Endometrium (tissue), 2 donors: Measurements from ENCODE around the gene PDPR.
"Not testable (repeated sequence)": the region's sequence is repeated elsewhere in the genome, so short reads cannot be mapped to it uniquely, and the experiment has no call there.

Experiments
- FAIRE-seq: peaks from 2 replicates; lab custom pipeline; 2012; peaks lifted over from hg19 to GRCh38; lab: Jason Lieb, UNC
- donor health status: control.
- donor health status: control.

Gene PDPR

GRCh38 chr16:70128844-70129243, 14.7 kb downstream of the PDPR start:
- FAIRE-seq, result not testable (repeated sequence)

DNA sequence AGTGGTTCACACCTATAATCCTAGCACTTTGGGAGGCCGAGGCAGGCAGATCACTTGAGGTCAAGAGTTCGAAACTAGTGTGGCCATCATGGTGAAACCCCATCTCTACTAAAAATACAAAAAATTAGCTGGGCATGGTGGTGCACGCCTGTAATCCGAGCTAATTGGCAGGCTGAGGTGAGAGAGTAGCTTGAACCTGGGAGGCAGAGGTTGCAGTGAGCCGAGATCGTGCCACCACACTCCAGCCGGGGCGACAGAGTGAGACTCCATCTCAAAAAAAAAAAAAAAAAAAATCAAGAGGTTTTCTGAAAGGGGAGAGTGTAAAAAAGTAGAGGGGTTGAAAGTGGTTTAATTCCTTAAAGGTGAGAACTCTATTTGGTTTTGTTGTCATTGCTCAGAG, 21.7 kb downstream of the PDPR start:
- not testable (repeated sequence) for FAIRE-seq

DNA sequence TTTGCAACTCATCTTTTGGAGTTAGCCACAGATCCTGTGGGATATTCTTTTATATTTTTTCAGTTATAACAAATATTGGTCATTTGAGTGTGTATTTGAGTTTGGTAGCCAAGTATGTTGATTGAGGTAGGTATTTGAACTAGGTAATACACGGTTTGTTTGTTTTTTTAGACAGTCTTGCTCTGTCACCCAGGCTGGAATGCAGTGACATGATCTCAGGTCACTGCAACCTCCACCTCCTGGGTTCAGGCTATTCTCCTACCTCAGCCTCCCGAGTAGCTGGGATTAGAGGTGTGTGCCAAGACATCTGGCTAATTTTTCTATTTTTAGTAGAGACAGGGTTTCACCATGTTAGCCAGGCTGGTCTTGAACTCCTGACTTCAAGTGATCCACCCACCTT, 22.5 kb downstream of the PDPR start:
- not testable (repeated sequence) for FAIRE-seq

- not testable (repeated sequence) for FAIRE-seq
These were observed 28.6 kb downstream of the PDPR start for GRCh38 chr16:70142739-70143138.

DNA sequence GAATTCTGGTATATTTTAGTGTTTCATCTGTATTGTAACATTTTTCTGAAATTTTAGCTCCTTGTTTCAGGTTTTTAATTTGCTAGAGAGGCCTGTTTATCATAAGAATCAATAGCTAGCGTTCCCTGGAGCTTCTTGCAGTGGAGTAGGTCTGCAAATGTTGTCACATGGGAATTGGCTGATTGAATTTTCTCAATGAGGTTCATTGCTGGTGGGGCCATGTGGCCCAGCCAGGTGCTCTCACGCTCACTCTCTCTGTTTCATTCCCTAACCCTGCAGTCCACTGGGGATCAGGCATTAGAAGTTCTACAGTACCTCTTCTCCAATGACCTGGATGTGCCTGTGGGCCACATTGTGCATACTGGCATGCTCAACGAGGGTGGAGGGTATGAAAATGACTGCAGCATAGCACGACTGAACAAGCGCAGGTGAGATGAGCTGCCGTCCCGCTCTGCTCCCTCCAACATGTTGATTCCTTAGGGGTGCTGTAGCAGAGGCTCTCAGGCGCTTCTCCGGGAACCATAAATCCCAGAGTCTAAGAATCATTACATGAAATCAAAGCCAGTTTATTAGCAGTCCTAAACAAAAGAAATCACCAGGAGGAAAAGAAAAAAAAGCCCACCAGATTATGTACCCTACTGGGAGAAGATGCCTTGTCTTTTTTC, 29.2 kb downstream of the PDPR start:
- not testable (repeated sequence) for FAIRE-seq

- FAIRE-seq, result not testable (repeated sequence)
These were observed 33.7 kb downstream of the PDPR start for GRCh38 chr16:70147853-70148252.

GRCh38 chr16:70148453-70148852, 34.3 kb downstream of the PDPR start:
- not testable (repeated sequence) for FAIRE-seq

- not testable (repeated sequence) for FAIRE-seq
These were observed 35.2 kb downstream of the PDPR start for GRCh38 chr16:70149296-70149695.

- no peak for FAIRE-seq
These were observed 37.3 kb downstream of the PDPR start for GRCh38 chr16:70151391-70151790.

- no peak for FAIRE-seq
These were observed 37.9 kb downstream of the PDPR start for GRCh38 chr16:70151941-70152509.

DNA sequence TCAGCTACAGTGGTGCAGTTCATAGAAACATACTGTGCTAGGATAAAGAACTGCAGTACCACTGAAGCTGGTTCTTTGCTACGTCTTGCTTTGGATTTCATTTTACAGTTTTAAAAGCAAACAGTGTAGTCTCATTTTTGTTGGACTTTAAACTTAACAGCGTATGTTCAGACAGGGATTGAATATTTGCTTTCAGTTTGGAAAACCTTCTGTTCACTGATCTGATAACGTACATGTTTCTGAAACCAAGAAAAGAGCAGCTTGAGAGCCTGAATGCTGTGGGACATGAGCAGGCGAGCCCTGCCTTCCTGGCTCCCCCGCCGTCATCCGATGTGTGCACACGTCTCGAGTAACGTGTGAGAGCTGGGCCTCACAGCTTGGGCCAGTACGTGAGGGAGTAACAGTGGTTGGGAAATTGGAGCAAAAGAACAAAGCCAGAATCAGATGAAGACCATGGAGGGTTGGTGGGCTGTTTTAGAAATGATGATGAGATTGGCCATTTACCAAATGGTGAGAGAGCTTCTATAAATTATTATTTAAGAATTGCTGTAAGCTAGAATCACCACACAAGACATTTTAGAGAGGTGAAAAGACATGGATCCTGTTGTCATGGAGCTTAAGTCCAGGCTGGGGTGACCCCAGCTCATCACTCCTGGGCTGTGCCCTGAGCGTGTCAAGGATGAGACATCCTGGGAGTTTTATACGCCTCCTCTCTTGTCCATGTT, 38.6 kb downstream of the PDPR start:
- no peak for FAIRE-seq

- FAIRE-seq, result not testable (repeated sequence)
These were observed 40.6 kb downstream of the PDPR start for GRCh38 chr16:70154736-70155135.

GRCh38 chr16:70156207-70156978, 42.3 kb downstream of the PDPR start:
- FAIRE-seq, result no peak

- no peak for FAIRE-seq
These were observed 43.0 kb downstream of the PDPR start for GRCh38 chr16:70157105-70157476.

DNA sequence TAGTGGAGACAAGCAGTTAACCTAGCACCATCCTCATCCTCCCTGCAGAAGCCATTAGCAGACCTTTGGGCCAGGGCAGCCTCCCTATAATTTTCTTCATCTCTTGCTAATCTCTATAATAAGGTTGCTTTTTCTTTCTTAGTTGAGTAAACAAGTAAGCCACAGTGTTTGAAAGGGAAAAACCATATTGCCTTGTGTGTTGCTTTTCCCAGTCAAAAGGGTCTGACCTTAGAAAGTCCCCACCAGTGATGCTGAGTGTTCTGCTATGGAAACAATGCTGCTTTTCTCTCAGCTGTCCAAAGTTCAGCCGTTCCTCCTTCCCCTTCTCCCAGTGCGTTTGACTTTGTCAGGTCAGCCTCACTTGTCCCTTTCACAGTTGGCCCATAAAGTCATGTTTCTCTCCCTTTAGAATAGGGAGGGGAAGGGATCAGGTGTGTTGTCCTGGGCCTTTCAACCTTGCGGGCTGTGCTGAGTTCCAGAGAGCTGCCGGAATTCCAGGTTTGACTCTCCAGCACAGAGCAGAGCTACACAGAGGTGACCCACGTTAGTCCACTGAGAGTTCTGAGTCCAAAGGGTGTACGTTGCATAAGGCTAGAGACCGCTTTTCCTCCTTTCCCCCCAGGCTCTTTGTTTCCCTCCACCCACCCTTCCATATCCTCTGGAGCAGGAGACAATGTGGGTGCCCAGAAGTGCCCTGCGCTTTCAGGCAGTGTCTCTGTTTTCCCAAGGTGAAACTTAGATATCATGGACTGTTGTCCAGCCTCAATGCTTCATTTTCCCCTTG, 43.5 kb downstream of the PDPR start:
- no peak for FAIRE-seq

DNA sequence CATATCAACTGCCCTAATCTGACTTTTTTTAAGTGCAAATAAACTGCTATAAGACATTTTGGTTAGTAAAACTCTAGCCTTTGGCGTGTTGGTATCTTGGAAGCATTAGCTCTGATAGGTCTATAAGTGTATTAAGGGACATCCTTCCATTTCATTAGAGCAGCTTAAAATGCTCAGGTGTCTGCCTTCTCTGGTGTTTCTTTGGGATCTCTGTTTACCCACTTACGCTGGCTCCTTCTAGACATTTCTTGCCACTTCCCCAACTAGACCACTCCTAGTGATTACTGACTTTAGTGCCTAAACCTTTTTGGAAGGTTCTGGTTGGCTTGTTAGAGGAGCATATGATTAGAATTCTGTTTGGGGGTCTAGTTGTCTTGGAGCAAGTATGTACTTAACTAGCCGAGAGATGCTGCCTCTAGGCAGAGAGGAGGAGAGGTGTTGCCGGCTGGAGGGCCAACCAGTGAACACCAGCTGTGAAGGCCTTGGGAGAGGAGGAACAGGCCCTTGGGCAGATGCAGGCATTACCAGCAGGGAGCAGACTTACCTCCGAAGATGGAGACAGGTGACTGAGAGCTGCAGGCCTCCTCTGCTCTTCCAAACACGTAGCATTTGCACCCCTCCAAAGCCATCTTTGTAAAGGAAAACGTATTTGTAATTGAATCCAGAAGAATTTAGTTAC, 44.3 kb downstream of the PDPR start:
- no peak for FAIRE-seq

DNA sequence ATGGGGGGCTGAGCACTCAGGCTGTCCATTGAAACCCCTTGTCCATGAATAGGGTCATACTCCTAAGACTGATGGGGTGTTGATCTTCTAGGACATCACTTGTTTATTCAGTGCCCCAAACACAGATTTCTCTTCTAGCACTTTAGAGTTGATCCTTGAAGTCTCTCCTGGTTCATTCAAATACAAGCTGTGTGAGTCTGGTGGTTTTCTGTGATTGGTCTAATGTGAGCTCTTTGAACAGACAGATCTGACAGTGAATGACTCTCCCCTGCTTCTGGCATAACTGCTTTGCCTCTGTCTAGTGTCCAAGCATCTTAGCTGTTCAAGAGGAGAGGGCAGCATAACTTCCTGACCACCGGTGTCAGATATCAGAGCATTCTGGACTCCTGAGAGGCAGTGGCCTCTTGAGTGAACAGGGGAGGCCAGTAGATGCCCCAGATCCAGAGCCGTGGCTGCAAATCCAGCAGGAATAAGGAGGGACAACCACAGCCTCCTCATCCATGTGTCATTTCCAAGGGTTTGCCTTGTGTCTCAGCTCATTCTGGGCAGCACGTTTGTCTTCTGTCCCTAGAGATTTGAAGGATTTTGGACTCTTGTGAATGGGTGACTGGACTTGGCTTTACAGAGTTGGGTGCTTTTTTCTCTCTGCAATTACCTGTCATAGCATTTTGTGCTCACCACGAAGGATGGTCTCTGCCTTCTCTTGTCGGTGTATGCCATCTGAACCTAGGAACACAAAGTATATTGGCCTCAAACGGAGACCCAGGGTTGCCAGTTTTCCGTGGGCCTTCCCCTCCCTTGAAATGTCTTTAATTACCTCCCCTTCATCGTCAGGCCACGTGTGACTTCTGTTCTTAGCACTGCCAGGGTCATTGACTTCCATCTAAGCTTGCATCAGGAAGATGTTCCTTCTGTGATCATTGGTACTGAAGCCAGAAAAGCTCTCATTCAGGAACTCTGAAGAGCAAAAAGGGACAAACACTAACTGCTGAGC, 45.5 kb downstream of the PDPR start:
- no peak for FAIRE-seq

- FAIRE-seq, result no peak
These were observed 46.3 kb downstream of the PDPR start for GRCh38 chr16:70160388-70160787.

- no peak for FAIRE-seq
These were observed 46.7 kb downstream of the PDPR start for GRCh38 chr16:70160821-70161220.

GRCh38 chr16:70161350-70161749, 47.2 kb downstream of the PDPR start:
- no peak for FAIRE-seq
